Karpas-422 (cell line): Measurements from ENCODE around the gene HTR2B. TPM values are rescaled to one million over a fixed set of nuclear protein-coding genes. Genes with fewer than 3 reads are reported as not detected.

Experiments
- DNase-seq: peaks from one replicate; pipeline ENCODE4 v3.0.0-alpha.2; 2015
- H2AFZ ChIP-seq: fragments of 200-600 bp; sonication (generic); 2 replicates; pipeline ENCODE4 v1.6.1; 2014; ENCODE audit warnings: antibody characterized with exemption, low read length, mixed read lengths
- H3K27ac ChIP-seq: fragments of 200-600 bp; sonication (generic); 2 replicates; pipeline ENCODE4 v1.5.1; 2014; ENCODE audit warnings: mild to moderate bottlenecking, low read length, moderate library complexity
- H3K27me3 ChIP-seq: fragments of 200-600 bp; sonication (generic); 2 replicates; pipeline ENCODE4 v1.6.1; 2014; ENCODE audit warnings: low read length, mixed read lengths
- H3K36me3 ChIP-seq: fragments of 200-600 bp; sonication (generic); 2 replicates; pipeline ENCODE4 v1.6.1; 2014; ENCODE audit warnings: low read length, mixed read lengths; ENCODE audit not compliant: insufficient read depth
- H3K4me1 ChIP-seq: fragments of 200-600 bp; sonication (generic); 2 replicates; pipeline ENCODE4 v1.6.1; 2014; ENCODE audit warnings: mild to moderate bottlenecking, low read length, mixed read lengths
- H3K4me2 ChIP-seq: fragments of 200-600 bp; sonication (generic); 2 replicates; pipeline ENCODE4 v1.6.1; 2014; ENCODE audit warnings: low read length, low read depth, mild to moderate bottlenecking; ENCODE audit not compliant: poor library complexity, severe bottlenecking
- H3K4me3 ChIP-seq: fragments of 200-600 bp; sonication (generic); 2 replicates; pipeline ENCODE4 v1.5.1; 2014; ENCODE audit warnings: mild to moderate bottlenecking, antibody characterized with exemption, low read length, mixed read lengths
- H3K79me2 ChIP-seq: fragments of 200-600 bp; sonication (generic); 2 replicates; pipeline ENCODE4 v1.6.1; 2014; ENCODE audit warnings: mild to moderate bottlenecking, low read length, mixed read lengths
- H3K9ac ChIP-seq: fragments of 200-600 bp; sonication (generic); 2 replicates; pipeline ENCODE4 v1.6.0; 2014; ENCODE audit warnings: low read length
- H3K9me2 ChIP-seq: fragments of 200-600 bp; sonication (generic), shearing (Covaris generic); replicated peaks from 2 replicates; pipeline ENCODE4 v1.6.0; 2014; ENCODE audit warnings: mild to moderate bottlenecking, low read length, moderate library complexity; ENCODE audit not compliant: insufficient read depth
- H3K9me3 ChIP-seq: fragments of 300-700, 200-600 bp; sonication (generic); 2 replicates; pipeline ENCODE4 v1.6.1; 2014; ENCODE audit warnings: low read length, mixed read lengths
- H4K20me1 ChIP-seq: fragments of 200-600 bp; sonication (generic); 2 replicates; pipeline ENCODE4 v1.6.1; 2014; ENCODE audit warnings: mild to moderate bottlenecking, antibody characterized with exemption, low read length, low read depth; ENCODE audit not compliant: insufficient read depth
- total RNA-seq: library from RNA; depleted of rRNA; stranded (reverse); fragments of >200 nt; shearing (Covaris generic); gene quantifications from 2 replicates; pipeline ENCODE4 v1.2.3, GENCODE V29; 2014; ENCODE audit warnings: low replicate concordance; rRNA removed

The HTR2B gene
- total RNA-seq, result not detected in 2 replicates

DNA sequence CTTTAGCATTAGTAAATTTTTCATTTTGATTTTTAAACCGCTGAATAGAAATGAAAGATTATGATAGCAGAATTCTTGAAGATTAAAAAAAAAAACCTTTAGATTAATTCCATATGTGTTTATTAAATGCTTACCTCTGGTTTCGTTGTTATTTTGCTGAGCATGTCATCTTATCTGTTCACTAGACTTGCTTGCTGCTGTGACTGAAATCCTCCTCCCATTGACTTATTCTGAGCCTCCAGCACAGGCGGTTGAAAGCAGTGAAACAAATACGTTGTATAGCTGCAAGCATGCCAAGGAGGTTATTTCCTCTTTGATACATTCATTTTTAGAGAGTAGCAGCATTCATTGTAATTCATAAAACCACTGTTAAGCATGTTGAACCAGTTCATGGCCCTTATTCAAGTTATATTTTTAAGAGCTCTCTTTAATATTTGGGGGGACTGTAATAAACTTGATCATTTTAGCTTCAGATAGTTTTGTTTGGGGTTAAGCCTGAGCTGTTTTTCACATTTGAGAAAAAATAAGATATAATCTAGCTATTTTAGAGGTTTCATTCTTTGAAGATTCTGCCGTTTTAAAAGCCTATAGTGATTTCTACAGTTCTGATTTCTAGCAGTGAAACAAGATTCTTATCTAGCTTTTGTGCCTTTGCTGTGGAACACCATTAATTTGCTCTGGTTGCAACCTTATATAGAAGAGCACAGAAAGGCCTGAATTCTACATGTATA lies at the start of gene HTR2B:
Gene HTR2B (minus strand): TSS at position 205 of the 731 bp plus-strand sequence. CDS start 1,278 bp downstream, outside the sequence.
- Histone ChIP-seq H3K9ac (no peak within 1 kb of the TSS), H3K9me3 (no peaks in the 10 kb centered on the region), H3K4me1 (peaks cover 39% of the 10 kb centered on the region), H3K4me3 (no peak within 1 kb of the TSS), H3K79me2 (peaks cover 65% of the 10 kb centered on the region), H3K27me3 (no peaks in the 10 kb centered on the region), H2AFZ (no peak within 1 kb of the TSS), H3K9me2 (no peaks in the 10 kb centered on the region), H3K4me2 (peak within 1 kb of the TSS; percentile 43), H3K36me3 (no peaks in the 10 kb centered on the region), H3K27ac (peak within 1 kb of the TSS; percentile 49), H4K20me1 (no peaks in the 10 kb centered on the region)
- DNase-seq, result peak; percentile 52

DNA sequence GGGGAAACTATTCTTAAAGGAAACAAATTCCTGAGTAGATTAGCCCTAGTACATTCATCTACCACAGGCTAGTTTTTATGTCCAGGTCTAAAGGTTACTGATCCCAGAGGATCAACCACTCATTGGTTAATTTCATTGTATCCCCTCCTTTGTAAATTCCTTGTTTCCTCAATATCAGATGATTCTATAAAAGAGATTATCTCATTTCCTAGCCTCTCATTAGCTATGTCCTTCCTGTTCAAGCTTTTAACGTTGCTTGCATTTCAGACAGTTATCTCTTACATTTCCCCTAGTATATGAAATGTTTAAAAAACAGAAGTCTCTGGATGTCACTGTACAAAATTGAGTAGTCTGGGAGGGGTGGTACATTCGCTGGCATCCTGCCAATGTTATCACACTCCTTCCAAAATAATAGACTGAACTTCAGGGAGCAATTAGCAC lies 49.4 kb upstream of the HTR2B start:
- H3K4me3 ChIP-seq, result no peak overlapping the region
- DNase-seq, result no peak
- no peaks in the 10 kb centered on the region for H3K9me2 ChIP-seq
- no peak overlapping the region for H3K4me2 ChIP-seq
- H3K36me3 ChIP-seq, result peaks cover 29% of the 10 kb centered on the region; the same call in 1 of the 2 replicates
- no peaks in the 10 kb centered on the region for H4K20me1 ChIP-seq
- H3K79me2 ChIP-seq, result no peaks in the 10 kb centered on the region
- H3K27ac ChIP-seq, result no peak overlapping the region
- no peak overlapping the region for H3K9ac ChIP-seq
- no peaks in the 10 kb centered on the region for H3K9me3 ChIP-seq
- H3K27me3 ChIP-seq, result no peaks in the 10 kb centered on the region
- no peaks in the 10 kb centered on the region for H3K4me1 ChIP-seq
- no peak overlapping the region for H2AFZ ChIP-seq

DNA sequence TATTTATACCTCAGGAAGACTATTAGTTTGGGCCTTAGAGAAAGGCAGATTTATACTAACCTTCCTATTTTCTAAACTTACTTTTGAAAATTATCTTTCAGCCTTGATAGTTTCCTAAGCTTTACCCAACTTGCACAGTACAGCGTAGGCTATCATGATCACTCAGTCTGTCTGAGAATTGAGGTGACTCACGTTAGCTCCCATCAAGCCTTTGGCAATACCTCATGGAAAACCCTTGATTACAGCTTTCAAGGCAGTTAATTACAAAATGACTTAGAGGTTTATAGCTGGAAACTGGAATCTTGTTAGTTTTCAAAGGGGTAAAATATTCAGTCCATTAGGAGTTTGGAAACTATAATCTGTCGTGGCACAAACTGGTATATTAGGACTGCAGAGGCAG lies 47.2 kb upstream of the HTR2B start:
- no peak overlapping the region for H2AFZ ChIP-seq
- peaks cover 48% of the 10 kb centered on the region; the same call in 1 of the 2 replicates for H3K36me3 ChIP-seq
- peaks cover 8% of the 10 kb centered on the region for H3K4me1 ChIP-seq
- no peak overlapping the region for H3K27ac ChIP-seq
- DNase-seq, result no peak
- H3K4me2 ChIP-seq, result no peak overlapping the region
- H3K79me2 ChIP-seq, result no peaks in the 10 kb centered on the region
- no peaks in the 10 kb centered on the region for H3K27me3 ChIP-seq
- H3K9ac ChIP-seq, result no peak overlapping the region
- H3K9me3 ChIP-seq, result no peaks in the 10 kb centered on the region
- no peaks in the 10 kb centered on the region for H3K9me2 ChIP-seq
- no peak overlapping the region for H3K4me3 ChIP-seq
- H4K20me1 ChIP-seq, result no peaks in the 10 kb centered on the region

DNA sequence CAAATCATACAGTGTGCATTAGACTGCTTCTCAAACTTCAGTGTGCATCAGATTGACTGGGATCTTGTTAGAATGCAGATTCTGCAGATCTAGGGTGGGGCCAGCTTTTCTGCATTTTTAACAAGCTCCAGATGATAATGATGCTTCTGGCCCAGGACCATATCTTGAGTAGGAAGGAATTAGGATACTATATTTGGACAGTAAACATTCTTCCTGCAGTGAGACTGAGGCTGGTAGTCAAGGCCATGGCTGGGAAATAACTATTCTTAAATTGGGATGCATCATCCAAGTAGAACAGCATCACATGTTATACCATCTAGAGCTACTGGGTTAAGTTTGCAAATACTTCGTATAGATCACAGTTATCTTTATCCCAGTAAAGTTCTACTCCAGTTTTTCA lies 45.2 kb upstream of the HTR2B start:
- H4K20me1 ChIP-seq, result no peaks in the 10 kb centered on the region
- peaks cover 66% of the 10 kb centered on the region; the same call in 1 of the 2 replicates for H3K36me3 ChIP-seq
- DNase-seq, result no peak
- H3K27ac ChIP-seq, result no peak overlapping the region
- H2AFZ ChIP-seq, result no peak overlapping the region
- H3K9ac ChIP-seq, result no peak overlapping the region
- H3K4me3 ChIP-seq, result no peak overlapping the region
- no peaks in the 10 kb centered on the region for H3K9me2 ChIP-seq
- H3K79me2 ChIP-seq, result no peaks in the 10 kb centered on the region
- no peaks in the 10 kb centered on the region for H3K9me3 ChIP-seq
- H3K4me1 ChIP-seq, result peaks cover 15% of the 10 kb centered on the region
- no peaks in the 10 kb centered on the region for H3K27me3 ChIP-seq
- H3K4me2 ChIP-seq, result no peak overlapping the region

DNA sequence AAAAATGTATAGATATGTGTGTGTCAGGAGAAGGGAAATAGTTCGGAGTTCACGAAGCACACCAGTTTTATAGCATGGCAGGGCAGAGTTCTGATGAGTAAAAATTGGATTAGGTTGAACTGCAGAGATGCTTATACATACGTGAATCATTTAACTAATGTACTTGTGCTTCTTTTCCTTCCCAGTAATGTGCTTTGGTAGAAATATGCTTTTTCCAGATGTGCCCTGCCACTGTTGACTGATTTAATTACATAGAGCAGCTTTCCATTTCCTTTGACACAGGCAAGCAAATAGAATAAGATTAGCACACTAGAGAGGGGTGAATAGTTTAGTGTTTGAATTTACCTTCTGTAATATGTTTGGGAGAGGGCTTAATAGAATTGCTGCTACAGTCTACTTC lies 44.6 kb upstream of the HTR2B start:
- Histone ChIP-seq H4K20me1 (no peaks in the 10 kb centered on the region), H3K9me3 (no peaks in the 10 kb centered on the region), H3K27me3 (no peaks in the 10 kb centered on the region), H2AFZ (no peak overlapping the region), H3K36me3 (peaks cover 67% of the 10 kb centered on the region; the same call in 1 of the 2 replicates), H3K79me2 (no peaks in the 10 kb centered on the region), H3K9ac (no peak overlapping the region), H3K4me3 (no peak overlapping the region), H3K4me1 (peaks cover 15% of the 10 kb centered on the region), H3K27ac (no peak overlapping the region), H3K4me2 (no peak overlapping the region), H3K9me2 (no peaks in the 10 kb centered on the region)
- DNase-seq, result no peak

DNA sequence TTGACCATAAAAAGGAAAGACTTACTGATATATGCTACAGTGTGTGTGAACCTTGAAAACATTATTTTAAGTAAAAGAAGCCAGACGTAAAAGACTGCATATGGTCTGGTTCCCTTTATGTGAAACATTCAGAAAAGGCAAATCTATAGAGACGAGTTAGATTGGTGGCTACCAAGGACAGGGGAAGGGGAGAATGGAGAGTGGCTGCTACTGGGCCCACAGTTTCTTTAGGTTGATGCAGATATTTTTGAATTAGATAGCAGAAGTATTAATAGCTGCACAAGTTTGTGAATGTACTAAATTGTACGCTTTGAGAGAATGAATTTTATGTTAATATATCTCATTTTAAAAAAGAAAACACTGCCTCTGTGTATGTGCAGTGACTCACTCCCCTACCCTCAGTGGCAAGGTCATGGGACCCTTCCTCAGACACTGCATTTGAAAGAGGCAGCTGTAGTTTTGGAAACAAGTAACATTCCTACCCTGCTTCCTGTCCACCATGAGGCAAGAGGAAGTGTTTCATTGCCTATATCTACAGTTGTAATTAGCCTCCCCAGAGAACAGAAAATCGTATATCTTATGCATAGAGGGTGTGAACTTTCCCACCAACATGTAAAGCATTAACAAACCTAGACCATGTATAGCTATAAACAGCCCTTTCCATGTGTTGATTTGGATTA lies 43.8 kb upstream of the HTR2B start:
- Histone ChIP-seq H3K4me1 (peaks cover 15% of the 10 kb centered on the region), H3K9me2 (no peaks in the 10 kb centered on the region), H3K4me3 (no peak overlapping the region), H3K9ac (no peak overlapping the region), H3K79me2 (no peaks in the 10 kb centered on the region), H3K27me3 (no peaks in the 10 kb centered on the region), H4K20me1 (no peaks in the 10 kb centered on the region), H2AFZ (no peak overlapping the region), H3K36me3 (peaks cover 66% of the 10 kb centered on the region; the same call in 1 of the 2 replicates), H3K4me2 (no peak overlapping the region), H3K27ac (no peak overlapping the region), H3K9me3 (no peaks in the 10 kb centered on the region)
- no peak for DNase-seq

DNA sequence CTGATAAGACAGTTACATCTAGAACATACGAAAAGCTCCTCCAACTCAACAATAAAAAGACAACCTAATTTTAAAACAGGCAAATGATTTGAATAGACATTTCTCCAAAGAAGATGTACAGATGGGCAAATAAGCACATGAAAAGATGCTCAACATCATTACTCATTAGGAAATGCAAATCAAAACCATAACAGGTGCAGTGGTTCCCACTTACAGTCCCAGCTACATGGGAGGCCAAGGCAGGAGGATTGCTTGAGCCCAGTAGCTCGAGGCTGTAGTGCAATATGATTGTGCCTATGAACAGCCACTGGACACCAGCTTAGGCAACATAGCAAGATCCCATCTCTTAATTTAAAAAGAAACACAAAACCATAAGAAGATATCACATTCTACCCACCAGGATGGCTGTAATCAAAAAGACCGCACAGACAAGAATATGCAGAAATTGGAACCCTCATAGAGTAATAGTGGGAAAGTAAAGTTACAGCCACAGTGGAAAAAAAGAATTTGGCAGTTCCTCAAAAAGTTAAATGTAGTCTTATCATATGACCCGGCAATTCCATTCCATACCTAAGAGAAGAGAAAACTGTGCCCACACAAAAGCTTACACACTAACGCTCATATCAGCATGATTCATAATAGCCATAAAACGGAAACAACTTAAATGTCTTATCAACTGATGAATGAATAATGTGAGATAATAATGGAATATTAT lies 43.1 kb upstream of the HTR2B start:
- Histone ChIP-seq H2AFZ (no peak overlapping the region), H3K4me1 (peaks cover 15% of the 10 kb centered on the region), H4K20me1 (no peaks in the 10 kb centered on the region), H3K79me2 (no peaks in the 10 kb centered on the region), H3K36me3 (peaks cover 66% of the 10 kb centered on the region; the same call in 1 of the 2 replicates), H3K4me3 (no peak overlapping the region), H3K27ac (no peak overlapping the region), H3K9me3 (no peaks in the 10 kb centered on the region), H3K4me2 (no peak overlapping the region), H3K27me3 (no peaks in the 10 kb centered on the region), H3K9ac (no peak overlapping the region), H3K9me2 (no peaks in the 10 kb centered on the region)
- no peak for DNase-seq
